Fibroblast of pulmonary artery (primary cell): ENCODE data around the gene SAMD8.

ENCODE experiments used
- DNase-seq: peaks from one replicate; pipeline ENCODE4 v3.0.0-alpha.2; 2010; ENCODE audit warnings: low read depth
- H3K4me3 ChIP-seq: replicated peaks from 2 replicates; pipeline ENCODE4 v1.5.1; 2011; ENCODE audit warnings: low read depth, mild to moderate bottlenecking, control low read depth, low read length, moderate library complexity
- CTCF ChIP-seq: IDR thresholded peaks from 2 replicates; pipeline ENCODE4 v1.5.1; 2011; ENCODE audit warnings: mild to moderate bottlenecking, control low read depth, low read length, inconsistent platforms; ENCODE audit errors: missing control alignments

SAMD8 gene

GRCh38 chr10:75146780-75147179, 35.3 kb downstream of the SAMD8 start:
- no peak for DNase-seq
- TF ChIP-seq CTCF: no peak
- no peak overlapping the region for H3K4me3 ChIP-seq

GRCh38 chr10:75150656-75151055, 39.2 kb downstream of the SAMD8 start:
- DNase-seq: no peak
- TF ChIP-seq CTCF: no peak
- H3K4me3 ChIP-seq: no peak overlapping the region

- H3K4me3 ChIP-seq: no peak overlapping the region
- no peak for TF ChIP-seq CTCF
- DNase-seq: no peak
Measured at GRCh38 chr10:75159519-75159918, 48.1 kb downstream of the SAMD8 start.

- no peak for TF ChIP-seq CTCF
- no peak overlapping the region for H3K4me3 ChIP-seq
- DNase-seq: peak; percentile 51
Measured at GRCh38 chr10:75165684-75166622, 54.5 kb downstream of the SAMD8 start.

GRCh38 chr10:75166623-75166972, 55.1 kb downstream of the SAMD8 start:
- H3K4me3 ChIP-seq: no peak overlapping the region
- no peak for TF ChIP-seq CTCF
- DNase-seq: no peak

GRCh38 chr10:75168275-75168674, 56.8 kb downstream of the SAMD8 start:
- no peak for DNase-seq
- no peak overlapping the region for H3K4me3 ChIP-seq
- no peak for TF ChIP-seq CTCF

- DNase-seq: no peak
- H3K4me3 ChIP-seq: no peak overlapping the region
- TF ChIP-seq CTCF: no peak
Measured at GRCh38 chr10:75170215-75170614, 58.8 kb downstream of the SAMD8 start.
